Measurements from ENCODE around the gene ZNF664. TPM values are rescaled to one million over a fixed set of nuclear protein-coding genes. Genes with fewer than 3 reads are reported as not detected.

Gene ZNF664
- total RNA-seq, 4 donors from 2014 or later, result 16.3 to 41.5 (median 25.7) TPM

DNA sequence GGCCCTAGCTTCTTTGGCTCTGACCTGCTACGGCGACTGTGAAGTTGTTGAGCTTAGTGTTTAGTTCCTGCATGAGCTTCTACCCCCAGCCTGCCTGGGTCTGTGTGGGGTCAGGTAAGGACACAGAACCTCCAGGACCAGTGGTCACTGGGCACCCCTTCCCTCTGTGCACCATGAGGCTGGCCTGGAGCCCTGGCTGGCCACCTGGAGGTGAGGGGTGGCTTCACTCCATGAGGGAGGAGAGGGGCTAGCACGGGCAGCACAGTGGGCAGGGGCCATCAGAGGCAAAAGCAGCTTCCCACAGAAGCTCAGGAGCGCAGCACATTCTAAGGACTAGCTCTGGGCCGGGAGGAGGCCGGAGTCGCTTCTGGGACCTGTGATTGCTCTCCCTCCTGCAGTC, 37.1 kb upstream of the ZNF664 start:
- intact Hi-C loops (cut with DNase I; ENCODE audit: low total_unique reads), result no loop called here
- 86 to 93% methylated on average over 7 of the region's 7 CpGs for WGBS, 2 donors
- no peak overlapping the region for H3K4me3 ChIP-seq (ENCODE audit: low read depth, poor library complexity, severe bottlenecking)
- no peak for TF ChIP-seq POLR2A (IDR thresholded peaks at IDR 0.05)
- TF ChIP-seq, protein P1, sequence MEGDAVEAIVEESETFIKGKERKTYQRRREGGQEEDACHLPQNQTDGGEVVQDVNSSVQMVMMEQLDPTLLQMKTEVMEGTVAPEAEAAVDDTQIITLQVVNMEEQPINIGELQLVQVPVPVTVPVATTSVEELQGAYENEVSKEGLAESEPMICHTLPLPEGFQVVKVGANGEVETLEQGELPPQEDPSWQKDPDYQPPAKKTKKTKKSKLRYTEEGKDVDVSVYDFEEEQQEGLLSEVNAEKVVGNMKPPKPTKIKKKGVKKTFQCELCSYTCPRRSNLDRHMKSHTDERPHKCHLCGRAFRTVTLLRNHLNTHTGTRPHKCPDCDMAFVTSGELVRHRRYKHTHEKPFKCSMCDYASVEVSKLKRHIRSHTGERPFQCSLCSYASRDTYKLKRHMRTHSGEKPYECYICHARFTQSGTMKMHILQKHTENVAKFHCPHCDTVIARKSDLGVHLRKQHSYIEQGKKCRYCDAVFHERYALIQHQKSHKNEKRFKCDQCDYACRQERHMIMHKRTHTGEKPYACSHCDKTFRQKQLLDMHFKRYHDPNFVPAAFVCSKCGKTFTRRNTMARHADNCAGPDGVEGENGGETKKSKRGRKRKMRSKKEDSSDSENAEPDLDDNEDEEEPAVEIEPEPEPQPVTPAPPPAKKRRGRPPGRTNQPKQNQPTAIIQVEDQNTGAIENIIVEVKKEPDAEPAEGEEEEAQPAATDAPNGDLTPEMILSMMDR (IDR thresholded peaks at IDR 0.05), result no peak
- DNase-seq (ENCODE audit: low spot score in 2 of 2), result no peak

- TF ChIP-seq, protein P1 (IDR thresholded peaks at IDR 0.05), result no peak
- no peak for TF ChIP-seq POLR2A (IDR thresholded peaks at IDR 0.05)
- H3K4me3 ChIP-seq (ENCODE audit: low read depth, poor library complexity, severe bottlenecking), result no peak overlapping the region
- intact Hi-C loops (cut with DNase I; ENCODE audit: low total_unique reads), result no loop called here
- DNase-seq (ENCODE audit: low spot score in 2 of 2), result no peak
- WGBS, 2 donors, result 93 to 95% methylated on average over 18 of the region's 18 CpGs
These were observed 36.5 kb upstream of the ZNF664 start for GRCh38 chr12:123936471-123936870.

- TF ChIP-seq POLR2A (IDR thresholded peaks at IDR 0.05), result no peak
- TF ChIP-seq, protein P1 (IDR thresholded peaks at IDR 0.05), result no peak
- intact Hi-C loops (cut with DNase I; ENCODE audit: low total_unique reads), result no loop called here
- no peak overlapping the region for H3K4me3 ChIP-seq (ENCODE audit: low read depth, poor library complexity, severe bottlenecking)
- WGBS, 2 donors, result 96 to 97% methylated on average over 46 of the region's 46 CpGs
- no peak for DNase-seq (ENCODE audit: low spot score in 2 of 2)
These were observed 35.9 kb upstream of the ZNF664 start for GRCh38 chr12:123936956-123937706.

GRCh38 chr12:123937707-123938591, 35.1 kb upstream of the ZNF664 start:
- intact Hi-C loops (cut with DNase I; ENCODE audit: low total_unique reads), result no loop called here
- DNase-seq (ENCODE audit: low spot score in 2 of 2), result no peak
- H3K4me3 ChIP-seq (ENCODE audit: low read depth, poor library complexity, severe bottlenecking), result no peak overlapping the region
- 84 to 90% methylated on average over 16 of the region's 16 CpGs for WGBS, 2 donors
- TF ChIP-seq, protein P1 (IDR thresholded peaks at IDR 0.05), result no peak
- TF ChIP-seq POLR2A (IDR thresholded peaks at IDR 0.05), result no peak

GRCh38 chr12:123938679-123939480, 34.1 kb upstream of the ZNF664 start:
- 90 to 94% methylated on average over 16 of the region's 16 CpGs for WGBS, 2 donors

More at GRCh38 chr12:123938679-123939480, 34.1 kb upstream of the ZNF664 start:
- TF ChIP-seq, protein P1 (IDR thresholded peaks at IDR 0.05), result no peak
- TF ChIP-seq POLR2A (IDR thresholded peaks at IDR 0.05), result no peak
- intact Hi-C loops (cut with DNase I; ENCODE audit: low total_unique reads), result no loop called here
- H3K4me3 ChIP-seq (ENCODE audit: low read depth, poor library complexity, severe bottlenecking), result no peak overlapping the region
- DNase-seq (ENCODE audit: low spot score in 2 of 2), result peak in 1 of 2 donors; percentile 74

Data from lower leg skin (tissue), 4 donors.